CD14-positive monocyte (primary cell): ENCODE results near the gene CKMT2. TPM values are rescaled to one million over a fixed set of nuclear protein-coding genes. Genes with fewer than 3 reads are reported as not detected.

Experiments used
- DNase-seq, 3 donors: peaks; one replicate each; pipeline ENCODE4 v3.0.0-alpha.2; 2011 to 2022
- H2AFZ ChIP-seq: 2 replicates; pipeline ENCODE4 v1.6.0; 2012; ENCODE audit warnings: mild to moderate bottlenecking, low read depth, low read length, inconsistent platforms; ENCODE audit not compliant: insufficient read depth, poor library complexity, severe bottlenecking
- H3K27ac ChIP-seq, 2 donors: 1 replicate in 1 of 2; 2 replicates in 1 of 2; pipeline ENCODE4 v1.5.1; 2012 to 2013; ENCODE audit warnings: low read length in 2 of 2, control low read depth in 1 of 2, inconsistent platforms in 1 of 2, low read depth in 1 of 2, mild to moderate bottlenecking in 1 of 2
- H3K27me3 ChIP-seq, 2 donors: one replicate each; pipeline versions ENCODE4 v1.6.0 to v1.6.1; 2011 to 2013; ENCODE audit warnings: low read length in 2 of 2; ENCODE audit not compliant: control insufficient read depth in 2 of 2, insufficient read depth in 2 of 2
- H3K36me3 ChIP-seq, 2 donors: replicated peaks in 1 of 2; 1 replicate in 1 of 2; 2 replicates in 1 of 2; pipeline versions ENCODE4 v1.5.1 to v1.6.1; 2012 to 2013; ENCODE audit warnings: low read length in 2 of 2, control low read depth in 1 of 2, inconsistent platforms in 1 of 2, mild to moderate bottlenecking in 1 of 2; ENCODE audit not compliant: insufficient read depth in 2 of 2, control insufficient read depth in 1 of 2
- H3K4me1 ChIP-seq, 2 donors: 1 replicate in 1 of 2; 2 replicates in 1 of 2; pipeline versions ENCODE4 v1.5.1 to v1.6.1; 2012 to 2013; ENCODE audit warnings: low read length in 2 of 2, control low read depth in 1 of 2, inconsistent platforms in 1 of 2, mild to moderate bottlenecking in 1 of 2, moderate library complexity in 1 of 2; ENCODE audit not compliant: insufficient read depth in 2 of 2, control insufficient read depth in 1 of 2
- H3K4me2 ChIP-seq: replicated peaks from 2 replicates; pipeline ENCODE3; 2012; ENCODE audit warnings: low read length, moderate library complexity, mild to moderate bottlenecking; ENCODE audit not compliant: poor library complexity, severe bottlenecking; ENCODE audit errors: extremely low read depth
- H3K4me3 ChIP-seq, 3 experiments: fragments of 200-600 bp in 1 of 3; sonication (generic) in 1 of 3; replicated peaks in 1 of 3; 1 replicate in 2 of 3; 2 replicates in 1 of 3; pipeline ENCODE4 v1.5.1; 2011 to 2013; ENCODE audit warnings: low read length in 3 of 3, mild to moderate bottlenecking in 3 of 3, control low read depth in 2 of 3, low read depth in 2 of 3, inconsistent platforms in 1 of 3, moderate library complexity in 1 of 3
- H3K79me2 ChIP-seq: 2 replicates; pipeline ENCODE4 v1.6.0; 2012; ENCODE audit warnings: mild to moderate bottlenecking, control low read depth, inconsistent platforms, low read length, moderate library complexity; ENCODE audit not compliant: insufficient read depth
- H3K9ac ChIP-seq: 2 replicates; pipeline ENCODE4 v1.6.0; 2017; ENCODE audit warnings: low read length, mild to moderate bottlenecking; ENCODE audit not compliant: insufficient read depth, poor library complexity, severe bottlenecking
- H3K9me3 ChIP-seq, 2 donors: replicated peaks in 1 of 2; 1 replicate in 1 of 2; 2 replicates in 1 of 2; pipeline versions ENCODE4 v1.5.1 to v1.6.1; 2012 to 2013; ENCODE audit warnings: low read length in 2 of 2, control low read depth in 1 of 2; ENCODE audit not compliant: control insufficient read depth in 1 of 2, insufficient read depth in 1 of 2
- H4K20me1 ChIP-seq: 2 replicates; pipeline ENCODE4 v1.6.0; 2012; ENCODE audit warnings: mild to moderate bottlenecking, low read length, control low read depth, moderate library complexity; ENCODE audit not compliant: insufficient read depth
- H3K27ac Mint-ChIP-seq, 7 donors: one replicate each; pipeline ENCODE4 v1.8.0; 2020; ENCODE audit warnings: mild to moderate bottlenecking in 7 of 7, mixed read lengths in 7 of 7, moderate library complexity in 6 of 7, inconsistent platforms in 2 of 7
- H3K27me3 Mint-ChIP-seq, 3 donors: one replicate each; pipeline ENCODE4 v1.8.0; 2021 to 2022; ENCODE audit warnings: low read depth in 3 of 3, mild to moderate bottlenecking in 3 of 3, mixed read lengths in 3 of 3, moderate library complexity in 3 of 3, inconsistent platforms in 1 of 3
- H3K36me3 Mint-ChIP-seq, 2 donors: one replicate each; pipeline ENCODE4 v1.8.0; 2020; ENCODE audit warnings: mixed read lengths in 2 of 2, inconsistent platforms in 1 of 2, mild to moderate bottlenecking in 1 of 2
- H3K4me1 Mint-ChIP-seq: one replicate; pipeline ENCODE4 v1.8.0; 2020; ENCODE audit warnings: mild to moderate bottlenecking, mixed read lengths
- H3K4me3 Mint-ChIP-seq, 2 donors: one replicate each; pipeline ENCODE4 v1.8.0; 2020; ENCODE audit warnings: mild to moderate bottlenecking in 2 of 2, mixed read lengths in 2 of 2, moderate library complexity in 1 of 2
- H3K9me3 Mint-ChIP-seq, 7 donors: one replicate each; pipeline ENCODE4 v1.8.0; 2020 to 2022; ENCODE audit warnings: mixed read lengths in 7 of 7, mild to moderate bottlenecking in 6 of 7, moderate library complexity in 6 of 7, inconsistent platforms in 2 of 7
- WGBS: methylation state at CpG from one replicate; pipeline ENCODE4 v1.1.5; 2013; ENCODE audit warnings: missing lambda C conversion rate; ENCODE audit not compliant: insufficient coverage; 5-methylcytosine and 5-hydroxymethylcytosine counted together
- intact Hi-C, 2 donors: fragments of 100-400 bp; cut with micrococcal nuclease; formaldehyde crosslinking; loops; one replicate each; pipeline versions ENCODE4 v1.15.0 to v1.15.1; 2023
- polyA plus RNA-seq, 3 donors: library from polyadenylated mRNA; depleted of rRNA in 1 of 3; unstranded in 2 of 3; stranded (reverse) in 1 of 3; fragments of 300-500 nt in 2 of 3; fragments of >200 nt in 1 of 3; fragmentation: Illumina TruSeq in 2 of 3; gene quantifications; 1 replicate in 2 of 3; 2 replicates in 1 of 3; pipeline ENCODE4 v1.2.3, GENCODE V29; 2012 to 2021
- TF ChIP-seq, protein P1 (sequence below): fragments of 200-600 bp; IDR thresholded peaks from one replicate; pipeline ENCODE4 v1.8.0; 2022; ENCODE audit warnings: antibody characterized with exemption, mild to moderate bottlenecking

Gene CKMT2
- polyA plus RNA-seq, 3 donors, result not detected

DNA sequence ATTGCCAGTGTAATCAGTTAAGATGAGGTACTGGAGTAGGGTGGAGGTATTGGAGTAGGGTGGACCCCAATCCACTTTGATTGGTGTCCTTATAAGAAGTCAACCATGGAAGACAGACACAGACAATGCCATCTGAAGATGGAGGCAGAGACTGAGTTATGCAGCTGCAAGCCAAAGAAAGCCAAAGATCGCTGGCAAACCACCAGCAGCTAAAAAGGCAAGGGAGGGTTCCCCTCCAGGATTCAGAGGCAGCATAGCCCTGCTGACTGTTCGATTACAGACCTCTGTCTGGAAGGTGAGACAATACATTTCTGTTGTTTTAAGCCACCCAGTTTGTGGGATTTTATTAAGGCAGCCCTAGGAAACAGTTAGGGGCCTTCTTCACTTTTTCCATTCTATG is 30.5 kb upstream of the CKMT2 start:
- Mint-ChIP-seq H3K4me3 (no peak overlapping the region), H3K36me3 (no peaks in the 10 kb centered on the region), H3K4me1 (no peaks in the 10 kb centered on the region), H3K27me3 (peaks cover 0 to 6% (median 2%) of the 10 kb centered on the region in 3 donors), H3K27ac (no peak overlapping the region), H3K9me3 (no peaks in the 10 kb centered on the region)
- TF ChIP-seq, protein P1, sequence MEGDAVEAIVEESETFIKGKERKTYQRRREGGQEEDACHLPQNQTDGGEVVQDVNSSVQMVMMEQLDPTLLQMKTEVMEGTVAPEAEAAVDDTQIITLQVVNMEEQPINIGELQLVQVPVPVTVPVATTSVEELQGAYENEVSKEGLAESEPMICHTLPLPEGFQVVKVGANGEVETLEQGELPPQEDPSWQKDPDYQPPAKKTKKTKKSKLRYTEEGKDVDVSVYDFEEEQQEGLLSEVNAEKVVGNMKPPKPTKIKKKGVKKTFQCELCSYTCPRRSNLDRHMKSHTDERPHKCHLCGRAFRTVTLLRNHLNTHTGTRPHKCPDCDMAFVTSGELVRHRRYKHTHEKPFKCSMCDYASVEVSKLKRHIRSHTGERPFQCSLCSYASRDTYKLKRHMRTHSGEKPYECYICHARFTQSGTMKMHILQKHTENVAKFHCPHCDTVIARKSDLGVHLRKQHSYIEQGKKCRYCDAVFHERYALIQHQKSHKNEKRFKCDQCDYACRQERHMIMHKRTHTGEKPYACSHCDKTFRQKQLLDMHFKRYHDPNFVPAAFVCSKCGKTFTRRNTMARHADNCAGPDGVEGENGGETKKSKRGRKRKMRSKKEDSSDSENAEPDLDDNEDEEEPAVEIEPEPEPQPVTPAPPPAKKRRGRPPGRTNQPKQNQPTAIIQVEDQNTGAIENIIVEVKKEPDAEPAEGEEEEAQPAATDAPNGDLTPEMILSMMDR, result no peak
- Histone ChIP-seq H3K4me2 (no peak overlapping the region), H3K9ac (no peak overlapping the region), H3K4me3 (no peak overlapping the region), H3K27ac (no peak overlapping the region), H3K27me3 (no peaks in the 10 kb centered on the region), H2AFZ (no peak overlapping the region), H3K4me1 (no peaks in the 10 kb centered on the region), H3K9me3 (no peaks in the 10 kb centered on the region), H3K36me3 (no peaks in the 10 kb centered on the region), H4K20me1 (no peaks in the 10 kb centered on the region), H3K79me2 (no peaks in the 10 kb centered on the region)
- no peak for DNase-seq
- 88% methylated on average over 2 of the region's 2 CpGs for WGBS
- intact Hi-C loops, result no loop called here

DNA sequence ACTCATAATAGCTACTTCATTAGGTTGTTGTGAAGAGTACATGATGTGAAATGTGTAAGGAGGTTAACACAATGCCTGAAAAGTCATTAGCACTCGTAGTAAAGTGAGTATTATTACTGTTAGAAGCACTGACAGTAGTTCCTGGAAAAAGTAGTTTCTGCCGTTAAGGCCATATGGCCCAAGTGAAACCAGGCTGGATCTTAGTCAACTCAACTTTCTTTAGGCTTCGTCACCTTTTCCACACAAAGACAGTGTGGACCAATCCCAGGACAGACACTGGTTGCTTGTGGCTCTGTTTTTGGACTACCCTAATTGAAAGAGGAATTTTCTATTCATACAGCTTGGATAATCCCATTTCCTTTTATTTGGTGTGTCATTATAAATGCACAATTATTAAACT is 29.4 kb upstream of the CKMT2 start:
- Histone ChIP-seq H3K9ac (no peak overlapping the region), H3K9me3 (no peaks in the 10 kb centered on the region), H2AFZ (no peak overlapping the region), H3K27me3 (no peaks in the 10 kb centered on the region), H4K20me1 (no peaks in the 10 kb centered on the region), H3K4me3 (no peak overlapping the region), H3K27ac (no peak overlapping the region), H3K4me1 (no peaks in the 10 kb centered on the region), H3K36me3 (no peaks in the 10 kb centered on the region), H3K79me2 (no peaks in the 10 kb centered on the region), H3K4me2 (no peak overlapping the region)
- Mint-ChIP-seq H3K4me1 (no peaks in the 10 kb centered on the region), H3K27me3 (peaks cover 0 to 2% (median 2%) of the 10 kb centered on the region in 3 donors), H3K27ac (no peak overlapping the region), H3K4me3 (no peak overlapping the region), H3K9me3 (no peaks in the 10 kb centered on the region), H3K36me3 (no peaks in the 10 kb centered on the region)
- no CpG with 5 or more reads among the region's 3 CpGs for WGBS
- no peak for DNase-seq
- intact Hi-C loops, result no loop called here
- TF ChIP-seq, protein P1, result no peak
